Stimulated activated CD4-positive, alpha-beta T cell treated with anti-CD3 and anti-CD28 coated beads, Interleukin-1b, Interleukin-23, amount 100 ng/mL, for 1 hour (primary cell): ENCODE data around the gene TMEM127.

ENCODE experiments used
- DNase-seq, 2 donors: peaks; one replicate each; pipeline ENCODE4 v3.0.0-alpha.2; 2020; ENCODE audit warnings: low read depth in 2 of 2

The TMEM127 gene

DNA sequence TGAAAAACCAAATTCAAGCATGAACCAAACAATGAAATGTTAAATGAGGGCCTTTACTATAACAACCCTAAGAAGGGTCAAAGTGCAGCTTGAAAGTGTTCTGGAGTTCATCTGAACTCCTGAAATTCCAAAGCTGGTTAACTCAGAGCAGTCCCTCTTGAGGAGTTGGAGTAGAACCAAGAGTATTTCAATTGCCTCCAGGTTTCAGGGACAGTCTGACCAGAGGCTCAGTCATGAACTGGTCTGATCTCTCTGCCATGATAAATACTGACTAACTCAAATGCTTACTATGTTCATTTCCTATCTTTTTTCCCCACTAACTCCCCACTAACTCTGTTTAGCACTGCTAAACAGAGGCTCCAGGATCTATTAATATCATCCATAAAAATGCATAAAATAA lies 59.9 kb downstream of the TMEM127 start:
- no peak for DNase-seq

DNA sequence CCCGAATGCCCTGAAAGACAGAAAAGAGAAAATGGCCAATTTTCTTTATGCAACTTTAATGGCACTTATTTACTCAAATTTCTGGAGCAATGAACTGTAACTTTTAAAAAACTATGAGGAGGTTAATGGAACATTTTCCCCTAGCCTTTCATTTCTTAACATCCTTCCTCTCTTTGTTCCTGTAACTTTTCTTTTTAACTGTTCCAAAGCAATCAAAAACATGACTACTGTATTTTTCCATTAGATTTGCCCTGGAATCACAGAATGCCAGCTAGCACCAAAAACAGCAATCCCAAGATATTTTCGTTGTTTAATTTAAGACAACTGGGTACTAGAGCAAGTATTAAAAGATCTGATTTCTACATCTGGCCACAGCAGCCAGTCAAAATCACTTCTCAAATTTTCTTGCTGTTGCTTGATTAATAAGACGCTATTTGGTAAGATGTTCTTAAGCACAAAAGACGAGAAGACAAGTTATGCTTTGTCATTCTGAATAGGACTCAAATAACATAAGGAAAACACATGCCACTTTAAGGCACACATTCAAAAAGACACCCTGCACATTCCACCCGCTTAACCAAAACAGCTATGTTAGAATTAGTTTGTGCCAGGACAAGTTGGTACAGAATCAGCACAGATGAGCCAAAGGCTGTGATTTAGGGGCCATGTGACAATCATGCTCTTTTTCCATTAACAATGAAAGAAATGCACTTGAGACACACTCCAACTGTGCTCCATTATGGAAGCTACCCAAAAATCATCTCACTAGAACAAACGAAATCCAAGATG lies 60.8 kb downstream of the TMEM127 start:
- DNase-seq: no peak

DNA sequence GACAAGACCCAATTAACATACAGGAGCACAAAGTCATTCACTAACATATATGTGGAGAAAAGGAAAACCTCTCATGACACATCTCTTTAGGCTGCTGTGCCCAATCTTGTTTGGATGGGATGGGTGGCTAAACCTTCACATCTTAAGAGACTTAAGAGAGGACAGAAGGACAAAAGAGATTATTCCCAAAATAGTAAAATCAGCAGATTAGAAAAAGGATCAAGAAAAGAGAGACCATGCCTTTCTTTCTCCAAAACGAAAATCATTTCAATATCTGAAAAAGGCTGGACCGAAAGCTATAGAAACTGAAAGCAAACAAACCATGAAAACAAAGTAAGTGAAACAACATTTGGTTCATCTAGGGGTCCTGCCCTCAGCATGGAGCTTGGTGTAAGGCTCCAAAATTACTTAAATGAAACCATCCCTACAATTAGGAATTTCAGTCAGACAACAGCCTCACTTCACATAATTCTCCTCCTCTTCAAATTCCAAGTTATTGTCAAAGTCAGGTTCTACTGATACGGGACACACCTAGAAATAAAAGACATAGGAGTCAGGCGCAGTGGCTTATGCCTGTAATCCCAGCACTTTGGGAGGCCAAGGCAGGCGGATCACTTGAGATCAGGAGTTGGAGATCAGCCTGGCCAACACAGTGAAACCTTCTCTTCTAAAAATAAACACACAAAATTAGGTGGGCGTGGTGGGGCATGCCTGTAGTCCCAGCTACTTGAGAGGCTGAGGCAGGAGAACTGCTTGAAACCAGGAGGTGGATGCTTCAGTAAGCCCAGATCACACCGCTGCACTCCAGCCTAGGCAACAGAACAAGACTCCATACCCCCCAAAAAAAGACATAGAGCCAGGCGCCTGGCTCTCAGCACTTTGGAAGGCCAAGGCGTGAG lies 62.4 kb downstream of the TMEM127 start:
- no peak for DNase-seq

DNA sequence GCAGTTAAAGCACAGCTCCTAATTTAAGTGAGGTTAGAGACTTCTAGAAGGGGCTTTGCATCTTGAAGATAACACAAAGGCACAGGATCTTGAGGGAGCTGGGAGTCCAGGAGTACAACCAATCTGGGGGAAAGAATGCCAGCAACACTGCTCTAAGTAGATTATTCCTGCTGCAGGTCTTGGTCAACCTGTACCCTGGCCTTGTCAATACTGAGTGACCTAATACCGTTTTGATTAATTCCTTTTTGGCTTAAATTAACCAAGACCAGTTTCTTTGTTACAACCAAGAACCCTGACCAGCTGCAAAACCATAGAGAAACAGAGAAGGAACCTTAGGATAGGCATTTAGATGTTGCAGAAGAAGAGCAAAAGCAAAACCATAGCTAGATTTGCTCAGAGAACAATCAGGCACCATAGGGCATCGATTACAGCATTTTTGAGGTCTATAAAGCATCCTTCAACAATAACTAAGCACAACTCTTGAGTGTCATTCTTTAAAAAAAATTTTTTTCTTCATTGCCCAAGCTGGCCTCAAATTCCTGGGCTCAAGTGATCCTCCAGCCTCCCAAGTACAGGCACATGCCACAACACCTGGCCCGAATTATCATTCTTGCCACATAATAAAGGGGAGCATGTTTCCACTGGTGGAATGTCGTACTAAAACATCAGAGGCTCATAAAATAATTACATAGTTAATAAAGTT lies 63.5 kb downstream of the TMEM127 start:
- DNase-seq: no peak

DNA sequence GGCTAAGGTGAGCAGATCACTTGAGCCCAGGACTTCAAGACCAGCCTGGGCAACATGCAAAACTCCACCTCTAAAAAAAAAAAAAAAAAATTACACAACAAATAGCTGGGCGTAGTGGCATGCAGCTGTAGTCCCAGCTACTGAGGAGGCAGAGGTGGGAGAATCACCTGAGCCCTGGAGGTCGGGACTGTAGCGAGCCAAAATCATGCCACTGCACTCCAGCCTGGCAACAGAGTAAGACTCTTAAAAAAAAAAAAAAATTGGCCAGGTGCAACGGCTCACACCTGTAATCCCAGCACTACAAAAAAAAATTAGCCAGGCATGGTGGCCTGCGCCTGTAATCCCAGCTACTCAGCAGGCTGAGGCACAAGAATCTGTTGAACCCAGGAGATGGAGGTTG lies 64.5 kb downstream of the TMEM127 start:
- DNase-seq: no peak

DNA sequence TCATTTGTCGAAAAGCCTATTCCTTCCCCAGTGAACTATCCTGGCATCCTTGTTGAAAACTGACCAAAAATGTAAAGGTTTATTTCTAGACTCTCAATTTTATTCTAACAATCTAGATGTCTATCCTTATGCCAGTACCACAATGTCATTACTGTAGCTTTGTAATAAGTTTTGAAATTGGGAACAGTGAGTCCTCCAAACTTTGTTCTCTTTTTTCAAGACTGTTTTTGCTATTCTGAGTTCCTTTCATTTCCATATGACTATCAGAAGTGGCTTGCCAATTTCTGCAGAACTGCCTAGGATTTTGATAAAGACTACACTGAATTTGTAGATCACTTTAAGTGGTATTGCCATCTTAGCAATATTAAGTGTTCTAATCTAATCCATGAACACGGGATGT lies 66.9 kb downstream of the TMEM127 start:
- DNase-seq: no peak
